HG02571 (cell line): ENCODE data around the gene PPARA.
"Not testable (repeated sequence)": the region's sequence is repeated elsewhere in the genome, so short reads cannot be mapped to it uniquely, and the experiment has no call there.

Experiments
- ATAC-seq: cut with Tn5 transposase; IDR thresholded peaks from one replicate; pipeline ENCODE4 v1.9.1; 2021; ENCODE audit warnings: mild to moderate bottlenecking, moderate library complexity; ENCODE audit not compliant: unreplicated experiment

PPARA gene

DNA sequence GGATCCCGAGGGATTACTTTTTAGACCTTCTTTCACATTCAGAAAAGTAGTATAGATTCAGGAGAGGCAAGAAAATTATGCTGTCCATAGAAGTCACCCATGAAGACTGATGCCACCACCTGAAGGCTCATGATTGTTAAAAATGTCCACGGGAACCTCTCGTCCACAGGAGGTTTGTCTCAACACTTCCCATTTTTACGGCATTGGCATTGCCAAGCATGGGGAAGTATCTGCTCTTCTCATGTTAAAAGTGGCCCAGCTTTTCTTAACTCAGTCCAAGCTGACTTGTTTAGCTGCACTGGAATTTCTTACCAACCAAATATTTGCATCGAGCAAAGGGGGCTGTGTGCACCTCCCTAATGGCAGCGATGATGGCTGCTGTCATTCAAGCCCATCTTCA, 90.2 kb downstream of the PPARA start:
- no peak for ATAC-seq

GRCh38 chr22:46240907-46241306, 90.6 kb downstream of the PPARA start:
- ATAC-seq = no peak

GRCh38 chr22:46241396-46242007, 91.2 kb downstream of the PPARA start:
- ATAC-seq = no peak

DNA sequence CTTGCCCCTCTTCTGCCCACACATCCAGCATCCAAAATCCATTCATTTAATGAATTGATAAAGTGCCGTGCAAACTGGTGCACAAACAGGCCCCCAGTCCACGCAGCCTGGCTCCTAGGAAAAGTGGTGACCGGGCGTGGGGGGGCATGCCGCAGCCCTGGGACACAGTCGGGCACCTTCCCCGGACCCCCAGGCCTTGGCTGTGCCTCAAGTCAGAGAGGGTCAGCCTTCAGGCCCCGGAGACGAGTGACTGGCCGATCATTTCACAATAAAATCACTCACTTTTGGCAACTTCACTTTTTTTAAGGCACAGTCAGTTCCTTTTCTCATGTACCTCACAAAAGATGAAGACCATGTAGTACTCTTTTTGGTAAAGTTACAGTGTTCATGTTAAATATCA, 91.8 kb downstream of the PPARA start:
- no peak for ATAC-seq

GRCh38 chr22:46244771-46245170, 94.4 kb downstream of the PPARA start:
- ATAC-seq = no peak

DNA sequence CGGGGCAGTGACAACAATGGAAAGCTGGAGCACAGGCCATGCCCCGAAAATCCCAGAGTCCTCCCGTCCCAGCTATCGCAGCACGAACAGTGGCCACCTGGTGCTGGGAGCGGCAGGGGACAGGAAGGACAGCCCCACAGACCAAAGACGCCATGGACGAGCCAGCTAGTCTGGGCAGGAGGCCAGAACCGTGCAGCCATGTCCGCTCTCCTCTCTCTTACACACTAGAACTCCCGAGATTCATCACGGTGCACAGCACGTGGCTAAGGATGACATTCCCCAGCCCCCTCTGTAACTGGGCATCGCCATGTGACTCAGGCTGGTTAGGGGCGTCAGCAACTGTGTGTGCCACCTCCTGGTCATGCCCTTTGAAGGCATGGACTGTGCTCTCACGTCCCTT, 95.2 kb downstream of the PPARA start:
- ATAC-seq = no peak

- ATAC-seq = no peak
These were observed 95.9 kb downstream of the PPARA start for GRCh38 chr22:46246178-46246577.

GRCh38 chr22:46247443-46247975, 97.2 kb downstream of the PPARA start:
- no peak for ATAC-seq

DNA sequence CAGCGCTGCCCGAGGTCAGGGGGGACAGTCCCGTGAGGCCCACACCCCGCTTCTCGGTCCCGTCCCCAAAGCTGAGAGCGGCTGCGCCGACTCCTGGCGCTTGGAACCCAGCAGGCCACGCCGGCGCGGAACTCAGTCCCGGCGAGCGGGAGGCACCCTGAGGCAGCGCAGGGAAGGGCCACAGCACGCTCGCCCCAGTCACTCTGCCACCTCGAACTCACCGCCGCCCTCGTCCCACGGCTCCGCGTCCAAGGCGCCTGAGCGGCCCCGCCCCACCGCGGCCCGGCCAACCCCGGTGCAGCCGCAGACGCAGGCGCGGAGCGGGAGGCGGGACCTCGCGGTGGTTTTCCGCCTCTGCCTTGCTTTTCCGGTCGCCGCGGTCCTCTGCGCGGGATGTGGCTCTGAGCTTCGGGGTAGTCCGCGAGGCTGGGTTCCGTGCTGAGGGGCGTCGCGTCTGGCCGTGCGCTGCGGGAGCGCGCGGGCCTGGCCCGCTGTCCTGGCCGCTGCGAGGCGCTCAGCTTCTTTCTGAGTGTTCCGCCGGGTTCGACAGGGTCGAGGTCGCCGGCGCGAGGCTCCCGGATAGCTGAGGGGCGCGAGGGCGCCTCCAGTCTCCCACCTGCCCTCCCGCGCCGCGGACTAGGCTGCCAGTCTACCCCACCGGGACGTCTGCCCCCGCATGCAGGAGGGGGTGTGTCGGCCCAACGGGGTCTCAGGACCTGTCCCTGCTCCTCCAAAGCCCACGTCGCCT, 99.9 kb downstream of the PPARA start, which contains the start of gene CDPF1:
CDPF1 (minus strand) TSS at position 259 of the 748 bp plus-strand sequence. CDS start 2,009 bp downstream, outside the sequence.
- ATAC-seq = peak; percentile 81

DNA sequence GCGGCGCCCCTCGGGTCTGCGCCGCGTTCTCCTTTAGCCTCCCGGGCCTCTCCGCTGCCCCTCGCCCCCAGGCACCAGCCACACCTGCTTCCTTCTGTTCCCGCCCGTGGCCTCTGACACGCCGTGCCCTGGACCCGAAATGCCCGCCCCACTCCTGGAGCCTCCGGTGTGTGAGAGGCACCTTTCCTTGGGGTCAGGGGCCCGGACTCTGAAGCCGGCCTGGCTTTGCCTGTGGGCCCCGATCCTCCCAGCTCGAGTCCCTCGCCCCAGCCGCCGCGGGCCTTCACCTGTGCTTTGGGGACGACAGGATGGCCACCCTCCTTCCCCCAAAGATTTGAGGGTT, 100.4 kb downstream of the PPARA start:
- no peak for ATAC-seq

- ATAC-seq = no peak
These were observed 100.9 kb downstream of the PPARA start for GRCh38 chr22:46251266-46251665.

DNA sequence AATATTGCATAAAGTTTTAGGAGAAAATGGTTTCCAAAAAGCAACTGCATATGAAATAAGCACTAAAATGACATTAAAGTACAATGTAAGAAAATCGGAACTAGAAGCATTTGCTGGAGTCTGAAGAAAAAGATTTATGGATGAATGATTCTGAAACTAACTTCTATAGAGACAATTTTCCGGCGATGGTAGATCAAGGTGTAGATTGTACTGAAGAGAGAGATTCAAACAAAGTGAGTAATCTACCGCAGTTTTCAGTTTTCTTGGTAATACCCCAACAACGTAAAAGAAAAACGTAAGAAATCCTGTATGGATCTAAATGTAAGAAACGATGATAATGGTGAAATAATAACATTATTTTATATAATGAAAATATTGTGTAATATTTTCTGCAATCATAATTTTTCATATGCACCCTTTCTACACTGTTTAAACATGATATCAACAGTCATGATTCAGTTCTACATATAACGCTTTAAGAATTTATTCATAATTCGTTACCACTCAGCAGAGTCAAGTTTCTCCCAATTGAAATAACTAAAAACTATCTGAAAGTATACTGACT, 101.6 kb downstream of the PPARA start:
- ATAC-seq = no peak

- ATAC-seq = no peak
These were observed 106.1 kb downstream of the PPARA start for GRCh38 chr22:46256358-46256958.

- no peak for ATAC-seq
These were observed 109.0 kb downstream of the PPARA start for GRCh38 chr22:46259374-46259773.

- ATAC-seq = no peak
These were observed 109.7 kb downstream of the PPARA start for GRCh38 chr22:46260038-46260437.

DNA sequence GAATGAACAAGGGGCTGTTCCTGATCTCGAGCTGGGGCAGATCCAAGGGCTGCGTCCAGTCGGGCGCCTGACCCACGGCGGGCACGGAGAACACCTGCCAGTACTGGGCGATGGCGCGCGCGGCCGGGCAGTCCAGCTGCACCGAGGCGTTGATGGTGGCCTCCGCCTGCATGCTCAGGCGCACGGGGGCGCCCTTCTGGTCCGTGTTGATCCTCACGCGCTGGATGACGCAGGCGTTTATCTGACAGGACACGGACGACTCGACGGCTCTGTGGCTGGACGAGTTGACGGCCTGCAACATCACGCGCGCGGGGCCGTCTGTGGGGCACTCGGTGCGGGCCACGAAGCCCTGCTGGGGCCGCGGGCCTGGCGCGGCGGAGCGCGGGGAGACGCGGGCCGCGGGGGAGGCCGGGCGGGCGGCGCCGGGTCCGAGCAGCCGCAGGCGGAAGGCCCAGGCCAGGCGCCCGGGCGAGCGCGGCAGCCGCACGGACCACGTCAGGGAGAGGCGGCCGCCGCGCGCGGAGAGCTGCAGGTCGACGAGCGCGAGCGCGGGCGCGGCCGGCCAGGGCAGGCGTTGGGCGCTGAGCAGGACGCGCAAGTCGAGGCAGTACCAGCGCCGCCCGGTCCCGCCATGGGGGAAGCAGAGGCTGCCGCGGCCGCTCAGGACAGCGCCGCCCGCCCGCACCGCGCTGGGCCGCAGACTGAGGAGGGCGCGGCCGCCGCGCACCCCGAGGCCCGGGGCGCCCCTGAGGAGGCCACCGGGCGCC, 112.3 kb downstream of the PPARA start:
- no peak for ATAC-seq

DNA sequence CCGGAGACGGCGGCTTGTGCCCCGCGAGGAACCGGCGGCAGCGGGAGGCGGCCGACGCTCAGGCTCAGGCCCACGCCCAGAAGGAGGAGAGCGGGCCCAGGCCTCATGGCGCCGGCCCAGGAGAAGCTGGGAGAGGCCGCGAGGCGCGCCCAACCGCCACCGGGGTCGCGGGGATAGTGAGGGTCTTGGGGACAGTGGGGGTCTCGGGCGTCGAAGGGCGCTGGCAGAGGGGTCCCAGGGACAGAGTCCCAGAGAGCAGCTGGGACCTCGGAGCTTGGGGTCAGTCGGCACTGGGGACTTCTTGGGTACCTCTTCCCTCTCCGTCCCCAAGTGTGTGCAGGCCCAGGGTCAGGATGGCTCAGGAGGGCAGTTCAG, 112.9 kb downstream of the PPARA start, which contains the start of gene PKDREJ:
PKDREJ (minus strand) TSS at position 128 of the 375 bp plus-strand sequence; CDS start at position 107, 21 bp downstream.
- ATAC-seq = no peak

DNA sequence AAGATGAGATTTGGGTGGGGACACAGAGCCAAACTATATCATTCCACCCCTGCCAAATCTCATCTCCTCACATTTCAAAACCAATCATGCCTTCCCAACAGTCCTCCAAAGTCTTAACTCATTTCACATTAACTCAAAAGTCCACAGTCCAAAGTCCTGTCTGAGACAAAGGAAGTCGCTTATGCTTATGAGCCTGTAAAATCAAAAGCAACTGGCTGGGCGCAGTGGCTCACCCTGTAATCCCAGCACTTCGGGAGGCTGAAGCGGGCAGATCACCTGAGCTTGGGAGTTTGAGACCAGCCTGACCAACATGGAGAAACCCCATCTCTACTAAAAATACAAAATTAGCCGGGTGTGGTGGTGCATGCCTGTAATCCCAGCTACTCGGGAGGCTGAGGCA, 114.2 kb downstream of the PPARA start:
- not testable (repeated sequence) for ATAC-seq

- ATAC-seq = not testable (repeated sequence)
These were observed 115.3 kb downstream of the PPARA start for GRCh38 chr22:46265627-46266026.

- peak; percentile 61 for ATAC-seq
These were observed 117.3 kb downstream of the PPARA start, which contains the start of gene TTC38 for GRCh38 chr22:46267431-46268279. TTC38 (plus strand) TSS chr22:46268008; CDS start chr22:46268040, 32 bp downstream.
